SKM-1 (cell line): Measurements from ENCODE around the gene OTUD4.

Experiments used
- DNase-seq: peaks from one replicate; lab custom pipeline; 2025; ENCODE audit not compliant: unreplicated experiment; lab: John Stamatoyannopoulos, UW

Gene OTUD4

GRCh38 chr4:145130130-145130529, 50.3 kb downstream of the OTUD4 start:
- no peak for DNase-seq

DNA sequence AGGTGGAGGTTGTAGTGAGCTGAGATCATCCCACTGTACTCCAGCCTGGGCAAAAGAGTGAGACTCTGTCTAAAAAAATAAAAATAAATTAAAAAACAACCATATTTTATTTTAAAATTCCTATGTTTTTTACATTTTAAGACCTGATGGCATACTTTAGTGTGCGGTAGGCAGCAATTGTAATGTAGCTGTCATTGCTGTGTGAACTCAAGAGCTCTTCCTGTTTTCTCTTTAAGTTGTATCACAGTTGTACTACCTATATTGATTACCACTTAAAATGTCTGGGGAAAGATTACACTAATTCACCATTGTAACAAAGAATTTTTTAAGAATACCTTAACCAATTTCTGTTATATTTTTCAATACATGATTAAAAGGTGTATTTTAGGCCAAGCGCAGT, 55.0 kb downstream of the OTUD4 start:
- no peak for DNase-seq

DNA sequence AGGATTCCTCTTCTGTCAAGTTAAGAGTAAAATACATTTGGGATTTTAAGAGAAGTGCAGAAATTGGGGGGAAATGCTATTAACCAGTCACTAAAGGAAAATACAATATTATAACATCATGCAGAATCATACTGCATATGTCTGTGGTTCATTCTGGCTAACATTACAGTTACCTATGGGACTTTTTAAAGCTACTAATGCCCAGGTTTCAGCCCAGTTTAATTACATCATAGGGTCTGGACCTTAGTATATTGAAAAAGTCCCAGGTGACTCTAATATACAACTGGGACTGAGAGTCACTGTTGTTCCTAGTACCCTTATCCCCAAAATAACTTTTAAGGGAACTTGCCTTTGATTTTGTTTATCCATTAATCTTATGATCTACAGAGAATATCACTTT, 72.3 kb downstream of the OTUD4 start:
- DNase-seq, result no peak

- DNase-seq, result no peak
These were observed 73.3 kb downstream of the OTUD4 start for GRCh38 chr4:145107126-145107525.

DNA sequence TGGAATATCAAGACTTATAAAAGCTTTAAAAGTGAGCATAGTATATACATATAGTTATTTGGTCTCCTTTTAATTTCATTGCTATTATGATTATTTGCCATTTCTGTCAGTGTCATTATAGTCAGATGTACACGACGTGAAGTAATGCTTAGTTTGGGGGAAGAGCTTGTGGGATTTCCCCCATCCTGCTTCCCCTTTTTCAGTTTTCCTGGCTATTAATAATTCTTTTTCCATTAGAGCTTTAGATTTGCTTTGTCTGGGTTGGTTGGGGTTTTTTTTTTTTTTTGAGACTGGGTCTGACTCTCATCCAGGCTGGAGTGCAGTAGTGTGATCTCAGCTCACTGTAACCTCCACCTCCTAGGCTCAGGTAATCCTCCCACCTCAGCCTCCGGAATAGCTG, 76.9 kb downstream of the OTUD4 start:
- DNase-seq, result no peak

DNA sequence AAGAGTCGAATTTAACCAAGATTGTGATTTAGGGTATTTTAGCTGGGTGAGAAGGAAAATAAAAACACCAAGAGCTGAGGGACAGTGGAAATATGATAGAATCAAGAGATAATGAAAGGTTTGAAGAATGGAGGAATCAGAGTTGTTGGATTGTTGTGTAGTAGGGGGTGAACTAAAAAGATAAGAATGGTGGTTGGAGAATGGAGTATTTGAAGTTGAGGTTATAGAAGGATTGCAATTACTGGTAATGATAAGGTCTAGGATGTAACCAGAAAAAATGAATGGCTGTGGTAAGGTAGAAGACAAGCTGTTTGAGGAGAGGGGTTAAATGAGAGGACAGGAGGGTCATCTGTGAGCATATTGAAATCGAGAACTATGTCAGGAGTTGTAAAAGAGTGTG, 77.8 kb downstream of the OTUD4 start:
- no peak for DNase-seq

DNA sequence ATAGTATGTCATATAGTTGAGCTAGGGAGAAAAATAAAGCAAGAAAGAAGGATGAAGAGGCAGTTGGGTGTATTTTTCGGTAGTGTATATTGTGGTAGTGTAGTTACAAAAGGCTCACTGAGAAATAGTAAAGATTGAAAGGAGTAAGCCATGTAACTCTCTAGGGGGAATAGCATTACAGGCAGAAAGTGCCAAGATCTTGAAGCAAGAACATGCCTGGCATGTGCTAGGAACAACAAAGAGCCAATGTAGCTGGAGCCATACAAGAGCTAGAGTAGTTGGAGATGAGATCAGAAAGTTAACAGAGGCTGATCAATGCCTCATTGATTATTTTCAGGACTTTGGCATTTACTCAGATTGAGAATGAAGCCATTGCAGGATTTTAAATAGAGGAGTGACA, 79.3 kb downstream of the OTUD4 start:
- DNase-seq, result no peak

- DNase-seq, result peak; percentile 5
These were observed 80.7 kb downstream of the OTUD4 start for GRCh38 chr4:145099653-145100052.

DNA sequence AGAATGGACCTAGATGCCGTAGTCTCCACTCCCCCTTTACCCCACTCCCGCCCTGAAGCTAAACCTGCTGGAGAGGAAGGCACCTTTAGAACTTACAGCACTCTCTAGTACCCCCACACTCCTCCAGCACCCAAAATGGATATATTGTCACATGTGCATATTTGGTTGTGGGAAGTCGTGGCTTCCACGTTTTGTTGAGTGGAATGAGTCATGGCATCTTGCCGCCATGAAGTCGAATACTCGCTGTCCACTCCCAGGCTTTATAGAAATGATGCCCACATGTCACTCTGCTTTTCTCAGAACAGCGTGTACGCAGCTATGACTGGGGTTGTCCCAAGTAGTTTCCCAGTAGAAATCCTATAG, 81.7 kb downstream of the OTUD4 start:
- DNase-seq, result peak; percentile 3

- peak; percentile 95 for DNase-seq
These were observed 82.3 kb downstream of the OTUD4 start, which contains the start of the genes ABCE1 and ANAPC10 for GRCh38 chr4:145097821-145098674. ABCE1 (plus strand) TSS chr4:145098311; CDS start chr4:145104413, 6,102 bp downstream. ANAPC10 (minus strand) TSS chr4:145098196; CDS start chr4:145096099, 2,097 bp downstream.

- DNase-seq, result no peak
These were observed 83.0 kb downstream of the OTUD4 start for GRCh38 chr4:145097331-145097820.

DNA sequence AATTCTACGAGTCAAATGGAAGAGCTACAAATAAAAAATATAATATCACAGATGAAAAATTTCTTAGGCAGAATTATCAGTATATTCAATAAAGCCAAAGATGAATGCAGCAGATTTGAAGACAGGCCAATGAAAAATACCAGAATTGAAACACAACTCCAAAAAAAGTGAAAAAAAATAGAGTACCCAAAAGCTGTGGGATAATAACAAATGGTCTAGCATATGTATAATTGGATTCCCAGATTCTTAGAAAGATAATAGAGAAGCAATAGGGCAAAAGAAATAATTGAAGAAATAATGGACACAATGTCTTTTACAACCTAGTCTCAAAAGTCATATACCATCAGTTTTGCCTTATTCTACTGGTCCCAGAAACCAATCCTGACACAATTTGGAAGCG, 86.8 kb downstream of the OTUD4 start:
- DNase-seq, result no peak

- DNase-seq, result no peak
These were observed 90.0 kb downstream of the OTUD4 start for GRCh38 chr4:145090380-145090779.

DNA sequence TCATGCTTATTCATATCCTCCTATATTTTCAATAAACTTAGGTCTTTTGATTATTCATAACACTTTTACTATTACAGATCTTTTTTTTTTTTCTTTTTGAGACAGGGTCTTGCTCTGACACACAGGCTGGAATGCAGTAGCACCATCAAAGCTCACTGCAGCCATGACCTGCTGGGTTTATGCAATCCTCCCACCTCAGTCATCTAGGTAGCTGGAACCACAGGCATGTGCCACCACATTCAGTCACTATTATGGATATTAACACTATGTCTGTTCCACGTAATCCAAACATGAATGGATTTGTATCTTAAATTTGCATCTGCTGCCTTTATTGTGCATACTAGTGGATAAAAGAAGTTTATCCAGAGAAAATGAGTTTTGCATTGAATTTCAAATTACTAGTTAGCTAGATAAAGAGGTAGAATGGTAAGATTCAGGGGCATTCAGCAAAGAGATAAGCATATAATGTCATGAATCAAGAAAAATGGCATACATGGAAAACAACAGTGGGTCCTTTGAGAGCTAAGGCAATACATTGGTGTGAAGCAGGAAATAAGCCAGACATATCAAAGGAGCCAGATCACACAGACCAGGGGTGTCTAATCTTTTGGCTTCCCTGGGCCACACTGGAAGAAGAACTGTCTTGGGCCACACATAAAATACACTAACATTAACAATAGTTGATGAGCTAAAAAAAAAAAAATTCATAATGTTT, 96.3 kb downstream of the OTUD4 start:
- no peak for DNase-seq
